ENCODE measurements around the gene PLPP4. TPM values are rescaled to one million over a fixed set of nuclear protein-coding genes. Genes with fewer than 3 reads are reported as not detected.

Gene PLPP4
- total RNA-seq, 1 experiment from 2014 or later, result 1.3 TPM

- intact Hi-C loops (cut with micrococcal nuclease), result loop anchor here (2.0 to 5.0 kb wide), 3 partner anchors 80 to 227 kb away; no protein-coding TSS in a partner anchor
- H3K36me3 Mint-ChIP-seq (ENCODE audit: insufficient read depth, unreplicated experiment), result peaks cover 5% of the 10 kb centered on the region
- no TSS peak for BruUV-seq (replicated peaks)
- ChIA-PET CTCF (interaction anchor here (0.8 to 1.1 kb wide), 2 partner anchors 10 to 52 kb away, joined by 3 to 4 read pairs; no protein-coding TSS in a partner anchor), POLR2A (interaction anchor here (0.5 to 7.6 kb wide), 4 partner anchors 11 to 75 kb away, joined by 3 to 38 read pairs (median 3); no protein-coding TSS in a partner anchor)
- peaks cover 83% of the 10 kb centered on the region for H3K4me1 Mint-ChIP-seq (ENCODE audit: insufficient read depth, unreplicated experiment)
- peak overlapping the region; percentile 93 for H3K27ac Mint-ChIP-seq (ENCODE audit: low read depth, unreplicated experiment)
- TF ChIP-seq CTCF (IDR thresholded peaks at IDR 0.05; ENCODE audit: unreplicated experiment), result no peak
- no peak overlapping the region for H3K4me3 Mint-ChIP-seq (ENCODE audit: unreplicated experiment)
- DNase-seq (ENCODE audit: unreplicated experiment), result peak; percentile 50
- no peaks in the 10 kb centered on the region for H3K27me3 Mint-ChIP-seq (ENCODE audit: insufficient read depth, unreplicated experiment)
- peaks cover 14% of the 10 kb centered on the region for H3K9me3 Mint-ChIP-seq (ENCODE audit: unreplicated experiment)
Observed at GRCh38 chr10:120507651-120508050, 50.6 kb downstream of the PLPP4 start.

- peak overlapping the region; percentile 93 for H3K27ac Mint-ChIP-seq (ENCODE audit: low read depth, unreplicated experiment)
- peak; percentile 97 for DNase-seq (ENCODE audit: unreplicated experiment)
- CTCF ChIA-PET, result interaction anchor here (0.6 to 1.1 kb wide), 4 partner anchors 9 to 637 kb away, joined by 3 to 4 read pairs (median 4); no protein-coding TSS in a partner anchor
- POLR2A ChIA-PET, result interaction anchor here (0.7 to 7.6 kb wide), 4 partner anchors 10 to 927 kb away, joined by 3 to 38 read pairs (median 3); no protein-coding TSS in a partner anchor
- TF ChIP-seq CTCF (IDR thresholded peaks at IDR 0.05; ENCODE audit: unreplicated experiment), result no peak
- peak overlapping the region; percentile 22 for H3K4me3 Mint-ChIP-seq (ENCODE audit: unreplicated experiment)
- H3K4me1 Mint-ChIP-seq (ENCODE audit: insufficient read depth, unreplicated experiment), result peaks cover 81% of the 10 kb centered on the region
- peaks cover 6% of the 10 kb centered on the region for H3K9me3 Mint-ChIP-seq (ENCODE audit: unreplicated experiment)
- BruUV-seq (replicated peaks), result no TSS peak
- peaks cover 5% of the 10 kb centered on the region for H3K36me3 Mint-ChIP-seq (ENCODE audit: insufficient read depth, unreplicated experiment)
- H3K27me3 Mint-ChIP-seq (ENCODE audit: insufficient read depth, unreplicated experiment), result no peaks in the 10 kb centered on the region
- intact Hi-C loops (cut with micrococcal nuclease), result loop anchor here (2.0 to 5.0 kb wide), 3 partner anchors 79 to 226 kb away; no protein-coding TSS in a partner anchor
Observed at GRCh38 chr10:120508393-120508792, 51.4 kb downstream of the PLPP4 start.

- DNase-seq (ENCODE audit: unreplicated experiment), result peak; percentile 14
- CTCF ChIA-PET, result interaction anchor here (0.7 kb wide), 1 partner anchor 138 kb away, joined by 3 read pairs; no protein-coding TSS in a partner anchor
- no TSS peak for BruUV-seq (replicated peaks)
- intact Hi-C loops (cut with micrococcal nuclease), result loop anchor here (2.0 to 5.0 kb wide), 3 partner anchors 78 to 226 kb away; no protein-coding TSS in a partner anchor
- Mint-ChIP-seq H3K4me1 (ENCODE audit: insufficient read depth, unreplicated experiment) (peaks cover 76% of the 10 kb centered on the region), H3K36me3 (ENCODE audit: insufficient read depth, unreplicated experiment) (peaks cover 5% of the 10 kb centered on the region), H3K9me3 (ENCODE audit: unreplicated experiment) (peaks cover under 1% of the 10 kb centered on the region), H3K4me3 (ENCODE audit: unreplicated experiment) (no peak overlapping the region), H3K27ac (ENCODE audit: low read depth, unreplicated experiment) (peak overlapping the region; percentile 93), H3K27me3 (ENCODE audit: insufficient read depth, unreplicated experiment) (no peaks in the 10 kb centered on the region)
- POLR2A ChIA-PET, result interaction anchor here (0.7 to 7.6 kb wide), 2 partner anchors 9 to 928 kb away, joined by 3 to 38 read pairs; no protein-coding TSS in a partner anchor
- TF ChIP-seq CTCF (IDR thresholded peaks at IDR 0.05; ENCODE audit: unreplicated experiment), result no peak
Observed at GRCh38 chr10:120508966-120509365, 51.9 kb downstream of the PLPP4 start.

- no TSS peak for BruUV-seq (replicated peaks)
- no peaks in the 10 kb centered on the region for H3K9me3 Mint-ChIP-seq (ENCODE audit: unreplicated experiment)
- intact Hi-C loops (cut with micrococcal nuclease), result no loop called here
- ChIA-PET CTCF (interaction anchor here (0.9 to 1.2 kb wide), 2 partner anchors 87 to 229 kb away, joined by 3 to 4 read pairs; no protein-coding TSS in a partner anchor), POLR2A (interaction anchor here (1.0 kb wide), 1 partner anchor 11 kb away, joined by 4 read pairs; no protein-coding TSS in a partner anchor)
- peaks cover 54% of the 10 kb centered on the region for H3K4me1 Mint-ChIP-seq (ENCODE audit: insufficient read depth, unreplicated experiment)
- peak; percentile 91 for DNase-seq (ENCODE audit: unreplicated experiment)
- no peak overlapping the region for H3K4me3 Mint-ChIP-seq (ENCODE audit: unreplicated experiment)
- TF ChIP-seq CTCF (IDR thresholded peaks at IDR 0.05; ENCODE audit: unreplicated experiment), result no peak
- no peaks in the 10 kb centered on the region for H3K36me3 Mint-ChIP-seq (ENCODE audit: insufficient read depth, unreplicated experiment)
- H3K27ac Mint-ChIP-seq (ENCODE audit: low read depth, unreplicated experiment), result peak overlapping the region; percentile 30
- no peaks in the 10 kb centered on the region for H3K27me3 Mint-ChIP-seq (ENCODE audit: insufficient read depth, unreplicated experiment)
Observed at GRCh38 chr10:120511165-120511564, 54.1 kb downstream of the PLPP4 start.

All from MCF 10A (cell line).